Measurements from ENCODE around the gene PDE9A. TPM values are rescaled to one million over a fixed set of nuclear protein-coding genes. Genes with fewer than 3 reads are reported as not detected.
"Not testable (repeated sequence)": the region's sequence is repeated elsewhere in the genome, so short reads cannot be mapped to it uniquely, and the experiment has no call there.

The PDE9A gene
- total RNA-seq, 2 donors from 2014 or later = 4.0 to 5.6 TPM

GRCh38 chr21:42622284-42622683, 31.1 kb upstream of the PDE9A start:
- intact Hi-C loops (cut with DNase I) = no loop called here
- DNase-seq (ENCODE audit: low spot score) = no peak

GRCh38 chr21:42623694-42624093, 29.7 kb upstream of the PDE9A start:
- DNase-seq (ENCODE audit: low spot score) = peak; percentile 57
- intact Hi-C loops (cut with DNase I) = loop anchor here in 1 of 2 donors (1.0 kb wide), 1 partner anchor 11 kb away; no protein-coding TSS in a partner anchor

DNA sequence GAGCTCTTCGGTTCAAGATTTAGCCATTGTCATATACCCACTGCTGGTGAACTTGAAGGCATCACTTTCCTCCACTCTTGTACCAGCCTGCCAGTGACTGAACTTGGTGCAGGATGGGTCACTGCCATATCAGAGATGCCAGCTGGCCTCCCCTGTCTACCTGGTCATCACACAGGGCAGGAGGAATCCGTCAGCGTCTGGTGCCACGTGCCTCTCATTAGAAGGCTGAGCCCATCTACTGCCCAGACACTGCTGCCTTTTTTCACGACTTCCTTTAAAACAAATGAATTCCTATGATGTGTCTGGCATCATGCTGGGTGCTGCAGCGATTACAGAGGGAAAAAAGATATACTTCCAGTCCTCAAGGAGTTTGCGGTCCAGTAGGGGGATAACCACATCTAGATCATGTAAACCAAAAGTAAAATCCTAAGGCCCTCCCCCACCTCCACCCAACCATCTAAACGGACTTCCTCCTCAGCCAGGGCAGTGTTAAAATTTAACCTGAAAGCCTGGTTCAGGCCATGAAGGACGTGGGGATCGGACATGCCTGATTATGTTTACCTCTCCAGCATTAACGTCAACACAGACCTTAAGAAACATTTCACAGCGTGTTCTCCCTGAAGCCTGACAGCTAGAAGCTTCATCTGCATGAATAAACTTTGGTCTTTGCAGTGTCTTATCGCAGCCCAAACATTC, 29.2 kb upstream of the PDE9A start:
- DNase-seq (ENCODE audit: low spot score) = no peak
- intact Hi-C loops (cut with DNase I) = loop anchor here in 1 of 2 donors (1.0 kb wide), 1 partner anchor 12 kb away; no protein-coding TSS in a partner anchor

- no peak for DNase-seq (ENCODE audit: low spot score)
- intact Hi-C loops (cut with DNase I) = loop anchor here in 1 of 2 donors (1.0 kb wide), 1 partner anchor 13 kb away; no protein-coding TSS in a partner anchor
Observed at GRCh38 chr21:42624936-42625335, 28.5 kb upstream of the PDE9A start.

- DNase-seq (ENCODE audit: low spot score) = peak; percentile 53
- intact Hi-C loops (cut with DNase I) = no loop called here
Observed at GRCh38 chr21:42626171-42626570, 27.2 kb upstream of the PDE9A start.

- DNase-seq (ENCODE audit: low spot score) = peak; percentile 35
Observed at GRCh38 chr21:42627527-42628289, 25.7 kb upstream of the PDE9A start.

DNA sequence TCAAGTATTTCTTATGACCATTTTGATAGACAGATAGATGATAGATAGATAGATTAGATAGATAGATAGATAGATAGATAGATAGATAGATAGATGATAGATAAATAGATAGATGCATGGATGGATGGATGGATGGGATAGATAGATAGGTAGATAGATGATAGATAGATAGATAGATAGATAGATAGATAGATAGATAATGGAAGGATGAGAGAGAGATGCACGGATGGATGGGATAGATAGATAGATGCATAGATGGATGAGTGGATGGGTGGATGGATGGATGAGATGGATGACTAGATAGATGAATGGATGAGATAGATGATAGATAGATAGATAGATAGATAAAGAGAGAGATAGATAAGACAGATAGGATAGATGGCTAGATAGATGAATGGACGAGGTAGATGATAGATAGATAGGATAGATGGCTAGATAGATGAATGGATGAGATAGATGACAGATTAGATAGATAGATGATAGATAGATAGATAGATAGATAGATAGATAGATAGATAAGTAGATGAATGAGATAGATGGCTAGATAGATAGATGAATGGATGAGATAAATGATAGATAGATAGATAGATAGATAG, 24.9 kb upstream of the PDE9A start:
- intact Hi-C loops (cut with DNase I); DNase-seq (ENCODE audit: low spot score): not testable (repeated sequence)

More at GRCh38 chr21:42627527-42628289, 25.7 kb upstream of the PDE9A start:
- intact Hi-C loops (cut with DNase I) = no loop called here

DNA sequence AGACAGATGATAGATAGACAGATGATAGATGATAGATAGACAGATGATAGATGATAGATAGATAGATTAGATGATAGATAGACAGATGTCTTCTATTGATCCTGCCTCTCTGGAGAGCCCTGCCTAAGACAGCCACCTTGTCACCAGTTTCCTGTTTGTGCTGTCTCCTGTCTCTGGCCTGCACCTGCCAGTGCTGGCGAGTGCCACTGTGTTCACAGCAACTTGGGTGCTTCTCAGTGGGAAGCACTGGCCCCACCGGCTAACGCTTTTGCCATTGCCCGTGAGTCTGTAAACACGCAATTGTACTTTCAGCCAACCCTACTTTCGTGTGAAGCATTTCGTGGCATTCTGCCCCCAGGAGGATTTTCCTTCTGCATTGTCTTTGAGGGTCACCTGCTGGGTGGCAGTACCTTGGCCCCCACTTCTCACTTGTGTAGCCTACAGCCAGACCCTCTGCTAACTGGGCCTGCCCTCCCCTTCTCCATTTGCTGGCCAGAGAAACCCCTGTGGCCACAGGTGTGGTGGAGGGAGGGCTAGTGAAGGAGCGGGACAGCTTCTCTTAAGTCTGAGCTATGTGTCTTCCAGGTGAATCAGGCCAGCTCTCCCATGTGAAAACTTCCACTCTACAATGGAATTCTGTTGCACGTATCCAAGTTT, 23.4 kb upstream of the PDE9A start:
- peak; percentile 72 for DNase-seq (ENCODE audit: low spot score)
- intact Hi-C loops (cut with DNase I) = no loop called here

DNA sequence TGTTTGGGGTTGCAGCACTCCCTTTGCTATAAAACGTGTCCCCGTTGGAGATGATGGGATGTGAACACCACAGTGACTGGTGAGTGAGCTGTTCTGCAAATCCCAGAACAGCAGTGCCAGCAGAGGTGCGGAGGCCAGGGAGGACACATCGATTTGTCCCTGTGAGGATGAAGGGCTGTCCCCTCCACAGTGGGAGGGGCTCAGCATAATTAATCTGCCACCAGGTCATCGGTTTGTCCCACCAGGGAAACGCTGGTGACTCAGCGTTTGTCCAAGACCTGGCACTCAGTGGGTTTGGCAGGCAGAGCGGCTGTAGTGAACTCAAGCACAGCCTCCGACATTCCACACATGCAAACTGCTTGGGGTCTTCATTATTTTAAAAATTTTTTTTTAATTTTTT, 22.8 kb upstream of the PDE9A start:
- peak; percentile 72 for DNase-seq (ENCODE audit: low spot score)
- intact Hi-C loops (cut with DNase I) = no loop called here

- intact Hi-C loops (cut with DNase I) = no loop called here
Observed at GRCh38 chr21:42631142-42631541, 22.3 kb upstream of the PDE9A start.

GRCh38 chr21:42632336-42632751, 21.1 kb upstream of the PDE9A start:
- intact Hi-C loops (cut with DNase I) = no loop called here
- DNase-seq (ENCODE audit: low spot score) = peak; percentile 73

More at GRCh38 chr21:42631142-42631541, 22.3 kb upstream of the PDE9A start:
- DNase-seq (ENCODE audit: low spot score) = peak; percentile 28

- intact Hi-C loops (cut with DNase I) = no loop called here
- DNase-seq (ENCODE audit: low spot score) = peak; percentile 43
Observed at GRCh38 chr21:42632771-42633690, 20.4 kb upstream of the PDE9A start.

DNA sequence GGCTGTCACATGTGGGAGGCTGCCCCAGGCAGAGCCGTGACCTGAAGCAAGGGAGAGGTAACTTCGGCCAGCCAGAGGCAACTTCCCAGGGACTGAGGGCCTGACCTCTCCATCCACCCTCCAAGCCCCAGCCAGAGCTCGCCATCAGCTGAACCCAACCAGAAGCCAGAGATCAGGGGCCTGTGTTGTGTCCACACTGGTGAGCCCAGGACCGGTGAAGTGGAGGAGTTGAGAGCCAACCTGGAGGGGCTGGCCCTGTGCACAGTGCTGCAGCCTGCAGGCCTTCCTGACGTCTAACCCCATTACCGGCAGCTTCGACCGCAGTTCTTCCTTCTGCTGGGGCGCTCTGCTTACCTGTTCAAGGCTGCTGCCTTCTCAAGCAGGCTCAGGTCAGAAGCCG, 19.6 kb upstream of the PDE9A start:
- DNase-seq (ENCODE audit: low spot score) = peak; percentile 72
- intact Hi-C loops (cut with DNase I) = no loop called here

- peak; percentile 60 for DNase-seq (ENCODE audit: low spot score)
- intact Hi-C loops (cut with DNase I) = no loop called here
Observed at GRCh38 chr21:42635848-42636519, 17.4 kb upstream of the PDE9A start.

GRCh38 chr21:42636520-42637266, 16.7 kb upstream of the PDE9A start:
- intact Hi-C loops (cut with DNase I) = no loop called here
- DNase-seq (ENCODE audit: low spot score) = no peak

GRCh38 chr21:42637267-42638041, 16.0 kb upstream of the PDE9A start:
- intact Hi-C loops (cut with DNase I) = no loop called here
- peak; percentile 74 for DNase-seq (ENCODE audit: low spot score)

Data from posterior vena cava (tissue), 2 donors.